ENCODE data around the gene NT5C1A.

- TF ChIP-seq CTCF (conservative IDR thresholded peaks at IDR 0.05; ENCODE audit: low read depth, low read length) (no peak), EZH2 (IDR thresholded peaks at IDR 0.05; ENCODE audit: borderline replicate concordance, low read depth, low read length, poor library complexity, severe bottlenecking) (no peak)
These were observed 38.5 kb downstream of the NT5C1A start for GRCh38 chr1:39633422-39633821.

All from A673 (cell line).